Testis (tissue), 3 donors: ENCODE results near the gene ZNF628. TPM values are rescaled to one million over a fixed set of nuclear protein-coding genes. Genes with fewer than 3 reads are reported as not detected.

Source experiments
- DNase-seq: peaks from one replicate; pipeline ENCODE4 v3.0.0-alpha.2; 2019
- H3K27ac ChIP-seq, 2 donors: fragments of 200-600 bp; sonication (generic); one replicate each; pipeline ENCODE4 v1.5.1; 2019
- H3K27me3 ChIP-seq: fragments of 200-600 bp; sonication (generic); one replicate; pipeline ENCODE4 v1.5.1; 2019
- H3K36me3 ChIP-seq: fragments of 200-600 bp; sonication (generic); one replicate; pipeline ENCODE4 v1.5.1; 2017; ENCODE audit warnings: low read depth; ENCODE audit errors: missing control alignments
- H3K4me1 ChIP-seq: fragments of 200-600 bp; sonication (generic); one replicate; pipeline ENCODE4 v1.5.1; 2019
- H3K4me3 ChIP-seq, 2 donors: fragments of 200-600 bp; sonication (generic); one replicate each; pipeline ENCODE4 v1.5.1; 2017 to 2019
- H3K9me3 ChIP-seq: fragments of 200-600 bp; sonication (generic); one replicate; pipeline ENCODE4 v1.5.1; 2017
- CTCF ChIP-seq, 3 experiments: fragments of 450-650 bp in 2 of 3; fragments of 200-600 bp in 1 of 3; sonication (generic) in 1 of 3; IDR thresholded peaks; one replicate each; pipeline ENCODE4 v1.5.1; 2016 to 2019; ENCODE audit warnings: antibody characterized with exemption in 3 of 3, mild to moderate bottlenecking in 2 of 3, moderate library complexity in 1 of 3
- POLR2A ChIP-seq: fragments of 450-650 bp; IDR thresholded peaks from one replicate; pipeline ENCODE4 v1.6.1; 2017; ENCODE audit warnings: antibody characterized with exemption, mild to moderate bottlenecking, moderate library complexity
- WGBS, 2 donors: methylation state at CpG; one replicate each; pipeline ENCODE4 v1.1.5; 2018; 5-methylcytosine and 5-hydroxymethylcytosine counted together
- intact Hi-C: fragments of 100-400 bp; cut with DNase I; formaldehyde crosslinking; loops from one replicate; pipeline ENCODE4 v1.15.1; 2023; ENCODE audit warnings: low total_unique reads
- polyA plus RNA-seq: library from polyadenylated mRNA; stranded (reverse); fragments of 350-450 nt; fragmentation: Illumina TruSeq; extraction: RNeasy Lipid Tissue Mini Kit (QIAGEN cat#74804); gene quantifications from one replicate; pipeline ENCODE4 v1.2.3, GENCODE V29; 2014; ENCODE audit warnings: low read depth, low replicate concordance; ENCODE audit not compliant: insufficient read depth
- total RNA-seq, 2 donors: library from RNA; depleted of rRNA; stranded (reverse); fragments of >200 nt; gene quantifications; one replicate each; pipeline ENCODE4 v1.2.3, GENCODE V29; 2016

ZNF628 gene
- total and polyA plus RNA-seq, 3 donors from 2014 or later, result 31.3 to 53.7 (median 33.8) TPM

- no peak for DNase-seq
- intact Hi-C loops, result no loop called here
These were observed 10.8 kb upstream of the ZNF628 start for GRCh38 chr19:55465460-55466240.

GRCh38 chr19:55466241-55466614 is 10.2 kb upstream of the ZNF628 start:
- Histone ChIP-seq H3K9me3 (no peaks in the 10 kb centered on the region), H3K4me3 (no peak overlapping the region), H3K36me3 (no peaks in the 10 kb centered on the region), H3K27me3 (no peaks in the 10 kb centered on the region), H3K27ac (no peak overlapping the region), H3K4me1 (peaks cover 10% of the 10 kb centered on the region)
- TF ChIP-seq CTCF (IDR thresholded peaks at IDR 0.05) (no peak), POLR2A (no peak)
- intact Hi-C loops, result no loop called here
- DNase-seq, result no peak
- WGBS, 2 donors, result 72 to 96% methylated on average over 4 of the region's 4 CpGs

More at GRCh38 chr19:55465460-55466240, 10.8 kb upstream of the ZNF628 start:
- no peak overlapping the region for H3K27ac ChIP-seq
- no peaks in the 10 kb centered on the region for H3K27me3 ChIP-seq
- H3K36me3 ChIP-seq, result no peaks in the 10 kb centered on the region
- no peak overlapping the region for H3K4me3 ChIP-seq
- peaks cover 15% of the 10 kb centered on the region for H3K4me1 ChIP-seq
- WGBS, 2 donors, result 73 to 92% methylated on average over 3 to 11 of the region's 11 CpGs
- H3K9me3 ChIP-seq, result no peaks in the 10 kb centered on the region
- TF ChIP-seq POLR2A (no peak), CTCF (IDR thresholded peaks at IDR 0.05) (no peak)

GRCh38 chr19:55467236-55468053 is 9.0 kb upstream of the ZNF628 start:
- Histone ChIP-seq H3K36me3 (no peaks in the 10 kb centered on the region), H3K4me3 (no peak overlapping the region), H3K4me1 (peaks cover 9% of the 10 kb centered on the region), H3K9me3 (no peaks in the 10 kb centered on the region), H3K27ac (no peak overlapping the region), H3K27me3 (no peaks in the 10 kb centered on the region)
- TF ChIP-seq POLR2A (no peak), CTCF (IDR thresholded peaks at IDR 0.05) (peak; percentile 93 to 99 (median 97))
- 25 to 28% methylated on average over 27 to 29 of the region's 29 CpGs for WGBS, 2 donors
- intact Hi-C loops, result no loop called here
- peak; percentile 79 for DNase-seq

- TF ChIP-seq CTCF (IDR thresholded peaks at IDR 0.05), result peak in 1 of 3 experiments; percentile 1
- TF ChIP-seq POLR2A, result no peak
- Histone ChIP-seq H3K4me1 (peaks cover 9% of the 10 kb centered on the region), H3K27me3 (no peaks in the 10 kb centered on the region), H3K27ac (no peak overlapping the region), H3K36me3 (no peaks in the 10 kb centered on the region), H3K9me3 (no peaks in the 10 kb centered on the region), H3K4me3 (no peak overlapping the region)
- WGBS, 2 donors, result 7 to 20% methylated on average over 4 of the region's 4 CpGs
- intact Hi-C loops, result no loop called here
- DNase-seq, result no peak
These were observed 8.4 kb upstream of the ZNF628 start for GRCh38 chr19:55468054-55468393.
